ENCODE results near the gene SAXO2. TPM values are rescaled to one million over a fixed set of nuclear protein-coding genes. Genes with fewer than 3 reads are reported as not detected.

The SAXO2 gene
- total RNA-seq = 0.65 and 3.1 TPM in 2 replicates

GRCh38 chr15:82262422-82263026, at the start of gene SAXO2, which contains the start of gene EFL1:
TSS of gene SAXO2 (plus strand) at chr15:82262818. CDS start at chr15:82262880, 62 bp downstream.
TSS of gene EFL1 (minus strand) at chr15:82262734. CDS start at chr15:82261778, 956 bp downstream.

Other genes starting within 250 kb of the SAXO2 start
- 2.3 and 6.1 TPM in 2 replicates for gene MEX3B, start 216.8 kb upstream of the SAXO2 start, total RNA-seq
- 15.9 and 17.7 TPM in 2 replicates for gene EFL1, start 84 bp upstream of the SAXO2 start, total RNA-seq
- gene GOLGA6L10, start 86.7 kb downstream of the SAXO2 start, total RNA-seq = 0.28 and 0.71 TPM in 2 replicates
- 1.1 and 1.4 TPM in 2 replicates for gene GOLGA6L9, start 167.0 kb downstream of the SAXO2 start, total RNA-seq